DOHH2 (cell line): Measurements from ENCODE around the gene STX1A.

Experiments
- EZH2phosphoT487 ChIP-seq: fragments of 200-600 bp; sonication (generic); IDR thresholded peaks from 2 replicates; pipeline ENCODE4 v1.6.1; 2017; ENCODE audit warnings: borderline replicate concordance, mild to moderate bottlenecking, antibody characterized with exemption, low read length, moderate library complexity, mixed read lengths
- TF ChIP-seq, protein P1 (sequence below): fragments of 200-600 bp; sonication (generic); IDR thresholded peaks from one replicate; pipeline ENCODE4 v1.5.1; 2014; ENCODE audit warnings: antibody characterized with exemption, mild to moderate bottlenecking, low read depth, low read length; ENCODE audit not compliant: poor library complexity, severe bottlenecking

DNA sequence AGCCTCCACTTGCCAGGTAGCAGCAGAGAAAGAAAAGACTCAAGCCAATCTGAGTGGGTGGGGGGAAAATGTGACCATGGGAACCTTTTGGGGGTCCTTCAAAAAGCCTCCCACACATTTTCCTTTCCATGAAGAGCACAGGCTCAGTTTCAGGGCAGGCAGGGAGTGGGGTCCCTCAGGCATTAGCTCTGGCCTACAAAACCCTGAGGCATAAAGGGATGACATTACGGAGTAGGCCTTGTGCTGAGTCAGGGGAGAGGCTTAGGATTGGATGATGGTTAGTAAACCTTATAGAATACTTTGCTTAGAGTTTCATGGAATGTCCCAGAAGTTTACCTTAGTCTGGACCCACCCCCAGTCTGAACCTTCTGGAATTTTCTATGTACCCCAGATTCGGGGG, 39.8 kb downstream of the STX1A start:
- TF ChIP-seq, protein P1, sequence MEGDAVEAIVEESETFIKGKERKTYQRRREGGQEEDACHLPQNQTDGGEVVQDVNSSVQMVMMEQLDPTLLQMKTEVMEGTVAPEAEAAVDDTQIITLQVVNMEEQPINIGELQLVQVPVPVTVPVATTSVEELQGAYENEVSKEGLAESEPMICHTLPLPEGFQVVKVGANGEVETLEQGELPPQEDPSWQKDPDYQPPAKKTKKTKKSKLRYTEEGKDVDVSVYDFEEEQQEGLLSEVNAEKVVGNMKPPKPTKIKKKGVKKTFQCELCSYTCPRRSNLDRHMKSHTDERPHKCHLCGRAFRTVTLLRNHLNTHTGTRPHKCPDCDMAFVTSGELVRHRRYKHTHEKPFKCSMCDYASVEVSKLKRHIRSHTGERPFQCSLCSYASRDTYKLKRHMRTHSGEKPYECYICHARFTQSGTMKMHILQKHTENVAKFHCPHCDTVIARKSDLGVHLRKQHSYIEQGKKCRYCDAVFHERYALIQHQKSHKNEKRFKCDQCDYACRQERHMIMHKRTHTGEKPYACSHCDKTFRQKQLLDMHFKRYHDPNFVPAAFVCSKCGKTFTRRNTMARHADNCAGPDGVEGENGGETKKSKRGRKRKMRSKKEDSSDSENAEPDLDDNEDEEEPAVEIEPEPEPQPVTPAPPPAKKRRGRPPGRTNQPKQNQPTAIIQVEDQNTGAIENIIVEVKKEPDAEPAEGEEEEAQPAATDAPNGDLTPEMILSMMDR = no peak
- TF ChIP-seq EZH2phosphoT487 = no peak
